ENCODE data around the gene ELMO1.

ELMO1 gene

GRCh38 chr7:37110660-37111424 lies 337.8 kb downstream of the ELMO1 start:
- DNase-seq, result no peak

DNA sequence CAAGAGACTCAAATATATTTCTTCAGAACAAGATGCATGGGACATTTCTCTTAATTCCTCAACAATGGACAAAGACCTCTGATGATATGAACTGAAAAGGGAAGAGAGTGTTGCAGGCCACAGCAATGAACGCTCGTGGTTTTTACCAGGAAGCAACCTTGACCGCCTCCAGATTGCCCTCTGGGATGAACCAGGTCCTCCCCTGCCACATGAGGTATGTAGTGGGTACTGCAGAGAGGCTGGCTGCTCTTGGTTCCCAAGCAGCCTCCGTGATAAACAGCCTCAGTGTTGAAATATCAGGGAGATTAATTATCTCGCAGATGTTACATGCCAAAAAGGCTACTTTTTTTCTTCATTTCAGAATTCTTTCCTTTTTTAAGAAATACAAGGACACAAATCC lies 338.8 kb downstream of the ELMO1 start:
- DNase-seq, result no peak

DNA sequence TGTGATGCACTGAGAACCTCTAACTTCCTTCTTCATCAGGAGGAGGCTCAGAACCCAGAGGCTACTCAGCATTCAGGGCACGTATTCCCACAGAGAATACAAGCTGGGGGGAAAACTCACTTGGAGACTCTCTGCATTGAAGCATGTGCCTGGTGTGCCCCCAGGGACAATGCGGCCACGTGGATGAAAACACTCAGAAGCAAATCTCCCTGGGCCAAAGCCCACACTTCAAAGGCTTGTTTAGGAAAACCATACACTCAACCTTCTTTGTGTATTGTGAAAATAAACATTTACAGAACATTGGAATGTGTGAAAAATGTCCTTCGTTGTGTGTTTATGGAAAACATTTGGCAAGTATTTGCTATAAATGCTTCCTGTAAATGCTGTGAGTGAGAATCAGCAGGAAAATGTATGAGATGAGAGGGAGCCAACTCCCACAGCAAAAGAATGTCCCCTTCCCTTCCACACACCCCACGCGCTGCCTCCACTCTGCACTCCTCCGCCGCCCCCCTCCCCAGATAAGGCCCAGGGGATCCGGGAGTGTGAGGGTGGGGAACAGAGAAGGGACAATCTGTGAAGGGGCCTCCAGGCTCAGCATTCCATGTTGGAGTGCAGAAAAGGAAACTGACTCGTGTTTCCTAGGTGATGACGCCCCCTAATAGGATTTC lies 339.5 kb downstream of the ELMO1 start:
- DNase-seq, result no peak

DNA sequence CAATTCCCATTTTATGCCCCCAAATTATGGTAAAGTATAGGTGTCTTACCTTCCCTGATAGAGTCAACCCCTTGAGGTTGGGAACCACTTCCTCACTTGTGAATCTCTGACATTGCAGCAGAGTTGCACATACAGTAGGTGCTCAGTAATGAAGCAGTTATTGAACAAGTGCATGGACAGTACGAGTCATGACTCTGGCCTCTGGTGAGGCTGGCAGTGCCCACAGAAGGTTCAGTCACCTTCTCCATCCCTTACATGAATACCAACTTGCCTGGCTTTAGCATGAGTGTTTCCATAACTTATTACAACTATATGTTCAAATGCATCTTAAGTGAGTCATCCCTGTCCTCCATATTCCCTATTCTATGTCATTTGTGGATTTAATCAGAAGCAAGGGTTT lies 340.0 kb downstream of the ELMO1 start:
- no peak for DNase-seq

GRCh38 chr7:37107047-37107750 lies 341.5 kb downstream of the ELMO1 start:
- no peak for DNase-seq

- DNase-seq, result no peak
Observed at GRCh38 chr7:37105762-37106161, 342.9 kb downstream of the ELMO1 start.

DNA sequence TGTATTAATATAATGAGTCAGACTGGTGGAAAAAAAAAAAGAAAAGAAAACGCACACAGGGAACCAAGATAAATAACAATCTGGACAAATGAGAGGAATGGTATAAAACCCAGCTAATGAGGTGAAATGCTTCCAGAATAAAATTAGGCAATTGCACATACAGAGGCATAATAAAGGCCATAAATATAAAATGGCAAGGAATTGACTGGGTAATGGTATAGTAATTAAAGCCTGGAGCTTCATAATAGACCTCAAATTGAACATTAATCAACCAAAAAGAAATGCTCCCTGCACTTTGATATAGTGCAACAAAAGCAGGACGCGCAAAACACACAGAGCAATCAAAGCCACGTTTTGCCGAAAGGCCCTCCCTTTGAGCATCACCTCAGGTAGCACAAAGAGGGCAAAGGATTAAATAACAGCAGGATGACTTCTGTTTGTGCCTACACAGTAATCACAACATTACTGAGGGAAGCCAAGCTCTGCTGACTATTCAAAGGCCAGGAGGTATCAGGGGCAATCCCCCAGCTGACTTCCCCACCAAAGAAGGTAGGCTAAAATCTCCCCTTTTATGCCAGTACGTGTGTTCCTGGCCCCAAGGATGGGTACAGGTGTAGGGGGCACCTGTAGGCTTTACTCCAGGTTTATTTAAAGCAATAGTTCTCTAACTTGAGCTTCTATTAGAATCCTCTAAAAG lies 343.7 kb downstream of the ELMO1 start:
- no peak for DNase-seq

GRCh38 chr7:37102518-37103137 lies 346.0 kb downstream of the ELMO1 start:
- DNase-seq, result no peak

DNA sequence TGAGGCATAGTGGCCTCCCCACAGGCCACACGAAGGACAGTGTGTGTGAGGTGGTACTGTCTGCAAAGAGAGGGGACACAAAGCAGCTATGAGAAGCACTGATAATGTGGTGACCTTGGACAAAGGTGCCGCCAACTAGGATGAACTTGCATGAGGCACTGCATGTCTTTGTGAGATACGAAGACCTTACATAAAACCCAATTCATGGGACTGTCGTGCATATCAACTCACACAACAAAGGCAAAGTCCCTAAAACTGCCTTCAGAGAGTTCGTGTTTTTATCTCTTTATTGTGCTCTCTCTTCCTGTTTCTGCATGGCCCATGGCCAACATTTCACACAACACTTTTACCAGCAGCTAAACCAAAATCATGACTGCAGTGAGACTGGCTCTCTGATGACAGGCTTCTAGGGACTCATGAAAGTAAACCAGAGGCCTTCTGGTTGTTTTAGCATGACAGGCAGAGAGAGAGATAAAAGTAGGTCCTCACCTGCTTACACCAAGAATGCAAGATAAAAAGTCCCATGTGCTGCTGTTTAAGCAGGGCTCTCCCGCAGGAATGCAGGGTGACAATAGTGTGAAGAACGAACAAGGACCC lies 347.8 kb downstream of the ELMO1 start:
- no peak for DNase-seq

DNA sequence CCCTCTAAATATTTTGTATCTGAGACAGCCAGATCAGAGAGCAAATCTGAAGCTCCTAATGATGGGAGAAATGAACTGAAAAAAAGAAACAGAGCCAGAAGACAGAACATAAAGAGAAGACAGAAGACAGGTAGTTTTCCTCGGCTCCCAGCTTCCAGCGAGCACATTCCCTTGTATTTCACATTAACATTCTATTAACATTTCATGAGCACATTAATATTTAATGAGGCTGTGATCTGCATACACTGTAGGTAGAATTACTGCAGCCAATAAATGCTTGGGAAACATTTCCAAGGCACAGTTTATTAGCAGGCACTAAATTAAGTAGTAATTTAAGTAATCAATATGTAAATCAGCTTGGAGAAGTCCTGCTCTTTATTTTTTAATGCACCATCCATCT lies 349.9 kb downstream of the ELMO1 start:
- DNase-seq, result no peak

DNA sequence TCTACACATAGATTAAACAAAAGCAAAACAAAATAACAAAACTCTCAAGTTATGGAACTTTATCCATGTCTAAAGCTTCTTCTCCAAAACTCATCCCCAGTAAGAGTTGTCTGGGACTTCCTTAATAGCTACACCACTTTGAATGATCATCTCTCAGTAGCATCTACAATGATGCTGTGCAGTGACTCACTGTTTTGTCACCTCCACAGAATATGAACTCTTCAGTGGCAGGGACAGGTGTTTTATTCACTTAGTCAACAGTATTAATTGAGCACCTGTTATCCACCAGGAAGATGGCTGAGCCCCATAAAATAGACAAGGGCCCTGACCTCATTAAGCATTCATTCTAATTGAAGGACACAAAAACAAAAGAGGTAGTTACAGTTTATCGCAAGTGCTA lies 350.7 kb downstream of the ELMO1 start:
- DNase-seq, result no peak

DNA sequence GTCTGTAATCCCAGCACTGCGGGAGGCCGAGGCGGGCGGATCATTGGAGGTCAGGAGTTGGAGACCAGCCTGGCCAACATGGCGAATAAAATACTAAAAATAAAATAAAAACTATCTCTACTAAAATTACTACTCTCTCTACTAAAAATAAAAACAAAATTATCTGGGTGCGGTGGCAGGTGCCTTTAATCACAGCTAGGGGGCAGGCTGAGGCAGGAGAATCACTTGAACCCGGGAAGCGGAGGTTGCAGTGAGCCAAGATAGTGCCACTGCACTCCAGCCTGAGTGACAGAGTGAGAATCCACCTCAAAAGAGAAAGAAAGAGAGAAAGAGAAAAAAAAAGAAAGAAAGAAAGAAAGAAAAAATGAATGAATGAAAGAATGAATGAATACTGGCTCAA lies 351.4 kb downstream of the ELMO1 start:
- DNase-seq, result no peak

GRCh38 chr7:37096341-37096740 lies 352.3 kb downstream of the ELMO1 start:
- DNase-seq, result no peak

DNA sequence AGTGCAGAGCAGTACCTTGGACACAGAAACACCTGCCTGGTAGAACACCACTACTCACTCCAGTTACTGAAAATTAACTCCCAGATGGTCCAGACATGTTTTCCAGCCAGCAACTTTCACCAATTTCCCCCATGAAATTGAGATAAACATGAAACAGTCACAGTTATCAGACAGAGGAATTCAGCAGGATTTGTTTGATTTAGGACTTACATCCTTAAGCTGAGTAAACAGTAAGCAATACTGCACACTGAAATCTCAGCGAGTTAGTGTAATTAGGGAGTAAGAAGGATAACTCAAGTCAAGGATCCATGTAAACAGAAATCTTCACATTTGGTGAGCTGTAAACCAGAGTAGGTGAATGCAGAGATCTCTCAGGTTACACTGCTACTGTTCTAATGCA lies 353.5 kb downstream of the ELMO1 start:
- no peak for DNase-seq

DNA sequence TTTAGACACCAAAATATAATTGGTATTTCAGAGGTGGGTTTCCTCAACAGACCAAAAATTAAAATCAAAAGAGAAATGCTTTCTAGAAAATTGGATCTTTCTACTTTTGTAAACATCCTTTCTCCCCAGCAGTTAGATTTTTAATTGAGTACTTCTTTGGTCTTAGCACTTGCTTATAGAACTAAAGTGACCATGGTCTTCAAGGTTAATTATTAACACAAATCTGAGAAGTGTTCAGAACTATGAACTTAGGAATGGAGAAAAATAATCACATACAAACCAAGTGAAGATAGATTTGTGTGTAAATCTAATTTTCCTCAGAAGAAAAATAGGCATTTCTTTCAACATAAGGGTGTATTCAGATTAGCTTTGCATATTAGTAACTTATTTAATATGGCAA lies 355.4 kb downstream of the ELMO1 start:
- DNase-seq, result no peak

DNA sequence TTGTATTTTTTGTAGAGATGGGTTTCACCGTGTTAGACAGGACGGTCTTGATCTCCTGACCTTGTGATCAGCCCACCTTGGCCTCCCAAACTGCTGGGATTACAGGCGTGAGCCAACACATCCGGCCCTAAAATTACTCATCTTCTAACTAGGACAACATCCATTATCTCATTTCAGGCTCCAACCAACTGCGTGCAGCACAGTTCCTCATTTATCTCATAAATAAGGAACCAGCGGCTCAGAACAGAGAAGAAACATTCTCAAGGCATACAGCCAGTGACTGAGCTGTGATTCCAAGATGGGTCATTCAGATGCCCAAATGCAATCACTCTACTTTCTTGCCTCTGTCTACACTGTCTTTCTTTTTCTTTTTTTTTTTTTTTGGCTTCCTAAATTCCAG lies 356.1 kb downstream of the ELMO1 start:
- no peak for DNase-seq

DNA sequence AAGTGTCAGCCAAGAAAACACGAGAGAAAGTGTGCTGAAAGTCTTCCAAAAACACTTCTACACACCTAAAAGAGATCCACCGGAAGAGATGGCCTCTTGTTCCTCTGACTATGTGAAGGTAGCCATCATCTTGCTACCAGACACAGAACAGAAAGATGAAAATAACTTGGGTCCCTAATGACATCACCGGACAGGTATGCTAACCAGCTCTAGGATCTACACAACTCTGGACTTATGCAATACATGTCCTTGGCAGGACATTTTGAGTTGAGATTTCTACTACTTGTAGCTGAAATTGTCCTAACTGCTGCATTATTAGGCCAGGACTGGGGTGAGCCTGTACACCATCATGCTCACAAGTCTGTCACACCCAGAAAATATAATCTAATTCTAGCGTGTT lies 358.7 kb downstream of the ELMO1 start:
- no peak for DNase-seq

GRCh38 chr7:37085600-37085999 lies 363.1 kb downstream of the ELMO1 start:
- no peak for DNase-seq

- no peak for DNase-seq
Observed at GRCh38 chr7:37084303-37084702, 364.4 kb downstream of the ELMO1 start.

- no peak for DNase-seq
Observed at GRCh38 chr7:37083311-37084096, 365.2 kb downstream of the ELMO1 start.

DNA sequence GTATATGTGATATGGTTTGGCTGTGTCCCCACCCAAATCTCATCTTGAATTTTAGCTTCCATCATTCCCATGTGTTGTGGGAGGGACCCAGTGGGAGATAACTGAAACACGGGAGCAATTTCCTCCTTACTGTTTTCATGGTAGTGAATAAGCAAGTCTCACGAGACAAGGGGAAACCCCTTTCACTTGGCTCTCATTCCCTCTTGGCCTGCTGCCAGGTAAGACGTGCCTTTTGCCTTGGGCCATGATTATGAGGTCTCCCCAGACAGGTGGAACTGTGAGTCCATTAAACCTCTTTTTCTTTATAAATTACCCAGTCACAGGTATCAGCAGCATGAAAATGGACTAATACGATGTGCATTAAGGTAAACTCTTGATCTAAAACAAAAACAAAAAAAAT lies 367.2 kb downstream of the ELMO1 start:
- no peak for DNase-seq

DNA sequence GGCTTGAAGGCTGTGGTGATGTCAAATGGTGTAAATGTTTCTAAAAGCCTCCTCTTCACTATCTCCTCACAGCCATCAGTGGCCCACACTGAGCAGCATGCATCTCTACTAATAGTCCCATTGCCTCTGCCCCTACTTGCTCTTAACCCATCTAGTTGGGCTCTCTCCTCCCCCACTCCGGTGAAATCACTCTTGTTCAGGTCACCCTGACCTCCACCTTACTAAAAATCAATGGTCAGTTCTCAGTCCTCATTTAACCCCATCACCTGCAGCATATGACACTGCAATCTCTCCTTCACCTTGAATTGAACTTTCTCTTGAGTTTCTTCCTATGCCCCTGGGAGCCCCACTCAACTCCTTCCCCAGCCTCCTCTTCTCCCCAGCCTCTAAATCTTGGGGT lies 369.2 kb downstream of the ELMO1 start:
- DNase-seq, result no peak
